Measurements from ENCODE around the gene DOK1.

The DOK1 gene

GRCh38 chr2:74571058-74571457 lies 16.5 kb downstream of the DOK1 start:
- no peak for DNase-seq

- no peak for DNase-seq
These were observed 17.8 kb downstream of the DOK1 start for GRCh38 chr2:74572178-74572925.

- no peak for DNase-seq
These were observed 19.4 kb downstream of the DOK1 start for GRCh38 chr2:74573747-74574562.

- no peak for DNase-seq
These were observed 20.8 kb downstream of the DOK1 start for GRCh38 chr2:74575320-74575719.

GRCh38 chr2:74576211-74576862 lies 21.8 kb downstream of the DOK1 start:
- no peak for DNase-seq

GRCh38 chr2:74576863-74577229 lies 22.3 kb downstream of the DOK1 start:
- no peak for DNase-seq

GRCh38 chr2:74577448-74577847 lies 22.9 kb downstream of the DOK1 start:
- no peak for DNase-seq

GRCh38 chr2:74578408-74578807 lies 23.9 kb downstream of the DOK1 start:
- DNase-seq, result no peak

- no peak for DNase-seq
These were observed 26.9 kb downstream of the DOK1 start for GRCh38 chr2:74581463-74581862.

- DNase-seq, result no peak
These were observed 27.7 kb downstream of the DOK1 start for GRCh38 chr2:74582184-74582583.

- DNase-seq, result no peak
These were observed 29.0 kb downstream of the DOK1 start for GRCh38 chr2:74583504-74583903.

- DNase-seq, result no peak
These were observed 29.6 kb downstream of the DOK1 start for GRCh38 chr2:74584088-74584645.

GRCh38 chr2:74585406-74586185 lies 31.1 kb downstream of the DOK1 start:
- DNase-seq, result no peak

- peak; percentile 42 for DNase-seq
These were observed 33.3 kb downstream of the DOK1 start for GRCh38 chr2:74587664-74588277.

GRCh38 chr2:74588664-74589063 lies 34.1 kb downstream of the DOK1 start:
- no peak for DNase-seq

- DNase-seq, result no peak
These were observed 39.6 kb downstream of the DOK1 start for GRCh38 chr2:74593826-74594772.

- no peak for DNase-seq
These were observed 42.1 kb downstream of the DOK1 start for GRCh38 chr2:74596584-74596983.

GRCh38 chr2:74597410-74597809 lies 42.9 kb downstream of the DOK1 start:
- DNase-seq, result no peak

- DNase-seq, result no peak
These were observed 45.2 kb downstream of the DOK1 start for GRCh38 chr2:74599676-74600075.

- no peak for DNase-seq
These were observed 48.2 kb downstream of the DOK1 start for GRCh38 chr2:74602586-74603281.
